Measurements from ENCODE around the gene SVIL.

DNA sequence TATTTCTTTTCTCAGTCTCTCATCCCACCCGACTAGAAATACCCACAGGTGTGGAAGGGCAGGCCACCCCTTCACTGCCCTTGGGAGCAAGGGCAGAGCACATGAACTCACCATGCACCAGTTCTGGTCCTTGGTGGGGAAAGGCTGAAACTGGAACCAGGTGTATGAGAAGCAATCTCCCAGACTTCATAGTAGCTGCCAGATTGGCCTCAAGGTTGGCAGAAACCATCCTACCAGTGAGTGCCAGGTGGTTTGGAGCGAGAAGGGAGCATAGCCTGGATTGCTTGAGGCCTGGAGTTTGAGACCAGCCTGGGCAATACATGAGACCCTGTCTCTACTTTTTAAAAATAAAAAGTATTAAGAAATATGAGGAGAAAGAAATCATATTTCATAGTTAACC, 207.1 kb downstream of the SVIL start:
- TF ChIP-seq POLR2A (IDR thresholded peaks at IDR 0.05): no peak
- TF ChIP-seq, protein P1, sequence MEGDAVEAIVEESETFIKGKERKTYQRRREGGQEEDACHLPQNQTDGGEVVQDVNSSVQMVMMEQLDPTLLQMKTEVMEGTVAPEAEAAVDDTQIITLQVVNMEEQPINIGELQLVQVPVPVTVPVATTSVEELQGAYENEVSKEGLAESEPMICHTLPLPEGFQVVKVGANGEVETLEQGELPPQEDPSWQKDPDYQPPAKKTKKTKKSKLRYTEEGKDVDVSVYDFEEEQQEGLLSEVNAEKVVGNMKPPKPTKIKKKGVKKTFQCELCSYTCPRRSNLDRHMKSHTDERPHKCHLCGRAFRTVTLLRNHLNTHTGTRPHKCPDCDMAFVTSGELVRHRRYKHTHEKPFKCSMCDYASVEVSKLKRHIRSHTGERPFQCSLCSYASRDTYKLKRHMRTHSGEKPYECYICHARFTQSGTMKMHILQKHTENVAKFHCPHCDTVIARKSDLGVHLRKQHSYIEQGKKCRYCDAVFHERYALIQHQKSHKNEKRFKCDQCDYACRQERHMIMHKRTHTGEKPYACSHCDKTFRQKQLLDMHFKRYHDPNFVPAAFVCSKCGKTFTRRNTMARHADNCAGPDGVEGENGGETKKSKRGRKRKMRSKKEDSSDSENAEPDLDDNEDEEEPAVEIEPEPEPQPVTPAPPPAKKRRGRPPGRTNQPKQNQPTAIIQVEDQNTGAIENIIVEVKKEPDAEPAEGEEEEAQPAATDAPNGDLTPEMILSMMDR (IDR thresholded peaks at IDR 0.05 in 4 of 5, conservative IDR thresholded peaks at IDR 0.05 in 1 of 5): no peak
